Type B pancreatic cell (in vitro differentiated cells): ENCODE measurements around the gene ZP4. TPM values are rescaled to one million over a fixed set of nuclear protein-coding genes. Genes with fewer than 3 reads are reported as not detected.
A peak's percentile ranks its signal among the peaks of the same experiment; 100 is the strongest.

Experiments used
- DNase-seq: peaks from one replicate; pipeline ENCODE4 v3.0.0; 2021; ENCODE audit warnings: mixed read lengths; ENCODE audit not compliant: unreplicated experiment; ENCODE audit errors: extremely low spot score
- H3K27ac Mint-ChIP-seq: 2 replicates; pipeline ENCODE4 v1.8.0; 2021; ENCODE audit warnings: mild to moderate bottlenecking, mixed read lengths
- H3K27me3 Mint-ChIP-seq: 2 replicates; pipeline ENCODE4 v1.8.0; 2021; ENCODE audit warnings: mixed read lengths
- H3K36me3 Mint-ChIP-seq: 2 replicates; pipeline ENCODE4 v1.8.0; 2021; ENCODE audit warnings: mixed read lengths
- H3K4me1 Mint-ChIP-seq: one replicate; pipeline ENCODE4 v1.8.0; 2021; ENCODE audit warnings: mixed read lengths; ENCODE audit not compliant: unreplicated experiment
- H3K4me3 Mint-ChIP-seq: 2 replicates; pipeline ENCODE4 v1.8.0; 2021; ENCODE audit warnings: mild to moderate bottlenecking, mixed read lengths
- H3K9me3 Mint-ChIP-seq: 2 replicates; pipeline ENCODE4 v1.8.0; 2021; ENCODE audit warnings: mixed read lengths
- total RNA-seq: library from RNA; stranded (reverse); gene quantifications from 2 replicates; pipeline ENCODE4 v1.2.1, GENCODE V29; 2021; ENCODE audit warnings: low replicate concordance
- TF ChIP-seq, protein P1 (sequence below): fragments of 200-600 bp; sonication (generic); conservative IDR thresholded peaks from 2 replicates; pipeline ENCODE4 v1.5.0; 2021; ENCODE audit warnings: antibody characterized with exemption, mild to moderate bottlenecking

Gene ZP4
- total RNA-seq, 1 donor from 2014 or later = not detected

DNA sequence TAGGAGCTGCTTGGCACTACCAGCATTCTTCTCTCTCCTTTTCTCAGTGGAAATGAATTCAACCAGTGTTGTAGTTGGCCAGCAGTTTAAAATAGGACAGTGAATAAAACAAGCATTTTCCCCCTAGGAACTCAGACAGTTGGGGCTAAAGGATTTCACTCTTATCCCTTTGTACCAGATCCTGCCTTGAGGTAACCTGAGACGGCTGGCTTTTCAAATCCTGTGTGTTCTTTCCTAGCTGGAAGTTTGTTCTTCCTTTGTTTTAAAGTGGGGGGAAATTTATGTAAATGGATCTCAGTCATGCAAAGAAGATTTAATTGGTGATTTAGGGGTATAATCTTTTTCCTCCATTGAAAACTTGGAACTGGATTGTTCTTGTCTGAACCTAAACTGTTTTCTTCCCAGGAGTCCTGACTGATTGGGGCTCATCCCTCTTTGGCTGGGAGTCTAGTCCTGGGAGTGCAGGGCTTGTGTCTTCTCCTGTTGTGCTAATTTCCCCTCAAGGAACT is 23.3 kb downstream of the ZP4 start:
- Mint-ChIP-seq H3K4me1 (peaks cover 3% of the 10 kb centered on the region), H3K4me3 (no peak overlapping the region), H3K27me3 (peaks cover 17% of the 10 kb centered on the region), H3K9me3 (peaks cover 11% of the 10 kb centered on the region), H3K36me3 (peaks cover 5% of the 10 kb centered on the region), H3K27ac (no peak overlapping the region)
- no peak for DNase-seq
- TF ChIP-seq, protein P1, sequence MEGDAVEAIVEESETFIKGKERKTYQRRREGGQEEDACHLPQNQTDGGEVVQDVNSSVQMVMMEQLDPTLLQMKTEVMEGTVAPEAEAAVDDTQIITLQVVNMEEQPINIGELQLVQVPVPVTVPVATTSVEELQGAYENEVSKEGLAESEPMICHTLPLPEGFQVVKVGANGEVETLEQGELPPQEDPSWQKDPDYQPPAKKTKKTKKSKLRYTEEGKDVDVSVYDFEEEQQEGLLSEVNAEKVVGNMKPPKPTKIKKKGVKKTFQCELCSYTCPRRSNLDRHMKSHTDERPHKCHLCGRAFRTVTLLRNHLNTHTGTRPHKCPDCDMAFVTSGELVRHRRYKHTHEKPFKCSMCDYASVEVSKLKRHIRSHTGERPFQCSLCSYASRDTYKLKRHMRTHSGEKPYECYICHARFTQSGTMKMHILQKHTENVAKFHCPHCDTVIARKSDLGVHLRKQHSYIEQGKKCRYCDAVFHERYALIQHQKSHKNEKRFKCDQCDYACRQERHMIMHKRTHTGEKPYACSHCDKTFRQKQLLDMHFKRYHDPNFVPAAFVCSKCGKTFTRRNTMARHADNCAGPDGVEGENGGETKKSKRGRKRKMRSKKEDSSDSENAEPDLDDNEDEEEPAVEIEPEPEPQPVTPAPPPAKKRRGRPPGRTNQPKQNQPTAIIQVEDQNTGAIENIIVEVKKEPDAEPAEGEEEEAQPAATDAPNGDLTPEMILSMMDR = no peak

GRCh38 chr1:237864338-237865244 is 26.1 kb downstream of the ZP4 start:
- H3K4me3 Mint-ChIP-seq = peak overlapping the region; percentile 76
- peaks cover 12% of the 10 kb centered on the region for H3K27me3 Mint-ChIP-seq
- DNase-seq = peak; percentile 78
- TF ChIP-seq, protein P1 = peak; percentile 99
- H3K27ac Mint-ChIP-seq = no peak overlapping the region
- H3K36me3 Mint-ChIP-seq = no peaks in the 10 kb centered on the region
- H3K9me3 Mint-ChIP-seq = peaks cover 5% of the 10 kb centered on the region
- H3K4me1 Mint-ChIP-seq = peaks cover 3% of the 10 kb centered on the region

DNA sequence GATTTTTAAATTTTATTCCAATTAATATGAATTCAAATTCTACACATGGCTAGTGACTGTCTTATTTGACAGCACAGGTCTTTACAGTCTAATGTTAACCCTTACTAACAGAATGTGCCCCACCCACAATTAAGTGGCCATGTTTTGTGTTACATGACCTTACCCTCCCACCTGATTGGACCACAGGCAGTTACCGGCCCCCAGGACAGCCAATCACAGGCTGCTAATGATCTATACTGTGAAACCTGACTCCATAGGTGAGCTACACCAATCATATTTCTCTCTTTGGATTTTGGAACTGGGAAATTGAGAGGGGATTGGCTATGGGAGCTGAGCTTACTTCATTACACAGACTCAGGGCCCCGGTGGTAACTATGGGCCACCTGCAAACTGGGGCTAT is 27.5 kb downstream of the ZP4 start:
- Mint-ChIP-seq H3K36me3 (no peaks in the 10 kb centered on the region), H3K4me3 (no peak overlapping the region), H3K27me3 (peaks cover 7% of the 10 kb centered on the region), H3K27ac (no peak overlapping the region), H3K9me3 (no peaks in the 10 kb centered on the region), H3K4me1 (peaks cover 3% of the 10 kb centered on the region)
- DNase-seq = no peak
- TF ChIP-seq, protein P1 = no peak

DNA sequence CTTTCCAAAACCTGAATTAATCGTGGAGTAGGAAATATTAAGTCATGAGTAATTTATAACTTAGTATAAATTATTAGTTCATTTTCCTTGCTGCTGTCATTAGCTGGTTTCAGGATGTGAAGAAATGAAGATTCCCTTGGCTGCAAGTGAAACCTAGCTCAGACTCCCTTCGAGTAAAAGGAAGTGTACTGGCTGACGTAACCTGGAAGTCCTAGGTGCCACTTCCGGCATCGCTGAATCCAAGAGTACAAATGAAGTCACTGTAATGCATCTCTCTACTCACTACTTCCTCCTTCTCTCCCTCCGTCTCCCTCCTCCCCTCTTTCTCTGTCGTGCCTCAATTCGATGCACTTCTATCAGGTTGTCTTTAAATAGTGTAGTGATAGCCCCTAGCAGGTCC is 28.8 kb downstream of the ZP4 start:
- Mint-ChIP-seq H3K36me3 (no peaks in the 10 kb centered on the region), H3K27ac (no peak overlapping the region), H3K4me1 (peaks cover 3% of the 10 kb centered on the region), H3K4me3 (no peak overlapping the region), H3K9me3 (peaks cover 3% of the 10 kb centered on the region), H3K27me3 (peaks cover 7% of the 10 kb centered on the region)
- TF ChIP-seq, protein P1 = no peak
- no peak for DNase-seq

- no peaks in the 10 kb centered on the region for H3K36me3 Mint-ChIP-seq
- DNase-seq = no peak
- TF ChIP-seq, protein P1 = no peak
- H3K27me3 Mint-ChIP-seq = peaks cover 4% of the 10 kb centered on the region
- no peak overlapping the region for H3K27ac Mint-ChIP-seq
- peaks cover 3% of the 10 kb centered on the region for H3K9me3 Mint-ChIP-seq
- no peak overlapping the region for H3K4me3 Mint-ChIP-seq
- H3K4me1 Mint-ChIP-seq = no peaks in the 10 kb centered on the region
These were observed 31.7 kb downstream of the ZP4 start for GRCh38 chr1:237858992-237859391.
